ENCODE measurements around the gene WDR33.

WDR33 gene

GRCh38 chr2:127669056-127669455 lies 141.9 kb downstream of the WDR33 start:
- DNase-seq: no peak

- no peak for DNase-seq
Observed at GRCh38 chr2:127665267-127665893, 145.6 kb downstream of the WDR33 start.

- DNase-seq: no peak
Observed at GRCh38 chr2:127664895-127665225, 146.1 kb downstream of the WDR33 start.

- no peak for DNase-seq
Observed at GRCh38 chr2:127664065-127664894, 146.7 kb downstream of the WDR33 start.

- DNase-seq: peak; percentile 0
Observed at GRCh38 chr2:127663566-127664064, 147.4 kb downstream of the WDR33 start.

- DNase-seq: no peak
Observed at GRCh38 chr2:127662937-127663565, 147.9 kb downstream of the WDR33 start.

GRCh38 chr2:127661949-127662510 lies 148.9 kb downstream of the WDR33 start:
- no peak for DNase-seq

- no peak for DNase-seq
Observed at GRCh38 chr2:127661072-127661649, 149.8 kb downstream of the WDR33 start.

- DNase-seq: no peak
Observed at GRCh38 chr2:127660291-127660578, 150.7 kb downstream of the WDR33 start.

GRCh38 chr2:127659408-127660290 lies 151.3 kb downstream of the WDR33 start:
- DNase-seq: no peak

GRCh38 chr2:127658641-127659407 lies 152.1 kb downstream of the WDR33 start:
- DNase-seq: no peak

- DNase-seq: no peak
Observed at GRCh38 chr2:127658146-127658545, 152.8 kb downstream of the WDR33 start.

GRCh38 chr2:127657232-127657595 lies 153.8 kb downstream of the WDR33 start:
- DNase-seq: no peak

GRCh38 chr2:127656569-127657231 lies 154.3 kb downstream of the WDR33 start:
- DNase-seq: no peak

- DNase-seq: no peak
Observed at GRCh38 chr2:127655209-127656073, 155.5 kb downstream of the WDR33 start.

GRCh38 chr2:127654838-127655175 lies 156.2 kb downstream of the WDR33 start:
- DNase-seq: no peak

GRCh38 chr2:127654084-127654837 lies 156.7 kb downstream of the WDR33 start:
- no peak for DNase-seq

GRCh38 chr2:127653421-127654083 lies 157.4 kb downstream of the WDR33 start:
- no peak for DNase-seq
